Gastroesophageal sphincter (tissue), 4 donors: Measurements from ENCODE around the gene SLC17A9. TPM values are rescaled to one million over a fixed set of nuclear protein-coding genes. Genes with fewer than 3 reads are reported as not detected.
"Not testable (repeated sequence)": the region's sequence is repeated elsewhere in the genome, so short reads cannot be mapped to it uniquely, and the experiment has no call there.

Source experiments
- ATAC-seq: fragments of 150-250 bp; one replicate; pipeline ENCODE4 v1.9.1; 2016; ENCODE audit warnings: mild to moderate bottlenecking, moderate library complexity
- H3K27ac ChIP-seq, 4 donors: fragments of 200-600 bp; sonication (generic) in 3 of 4; 1 replicate in 3 of 4; 2 replicates in 1 of 4; pipeline ENCODE4 v1.5.1; 2016 to 2019
- H3K27me3 ChIP-seq: fragments of 200-600 bp; sonication (generic); one replicate; pipeline ENCODE4 v1.5.1; 2019
- H3K36me3 ChIP-seq, 2 donors: fragments of 200-600 bp; sonication (generic); one replicate each; pipeline ENCODE4 v1.5.1; 2019; ENCODE audit warnings: control low read depth in 1 of 2
- H3K4me1 ChIP-seq, 3 donors: fragments of 200-600 bp; sonication (generic); 1 replicate in 2 of 3; 2 replicates in 1 of 3; pipeline ENCODE4 v1.5.1; 2016 to 2019; ENCODE audit warnings: control low read depth in 2 of 3
- H3K4me3 ChIP-seq, 2 donors: fragments of 200-600 bp; sonication (generic); one replicate each; pipeline ENCODE4 v1.5.1; 2019; ENCODE audit warnings: mild to moderate bottlenecking in 1 of 2, moderate library complexity in 1 of 2
- H3K9me3 ChIP-seq, 3 donors: fragments of 200-600 bp; sonication (generic); one replicate each; pipeline ENCODE4 v1.5.1; 2017 to 2019; ENCODE audit warnings: control low read depth in 2 of 3
- CTCF ChIP-seq, 4 experiments: fragments of 200-600 bp in 2 of 4; fragments of 450-650 bp in 2 of 4; sonication (generic) in 1 of 4; IDR thresholded peaks; one replicate each; pipeline ENCODE4 v1.5.1; 2017 to 2019; ENCODE audit warnings: antibody characterized with exemption in 4 of 4, mild to moderate bottlenecking in 2 of 4, moderate library complexity in 2 of 4
- EP300 ChIP-seq: sonication (generic); formaldehyde crosslinking; IDR thresholded peaks from one replicate; pipeline ENCODE4 v1.6.1; 2017; ENCODE audit warnings: antibody characterized with exemption, mild to moderate bottlenecking
- POLR2A ChIP-seq, 2 donors: fragments of 450-650 bp; IDR thresholded peaks; one replicate each; pipeline ENCODE4 v1.6.1; 2017; ENCODE audit warnings: antibody characterized with exemption in 2 of 2, mild to moderate bottlenecking in 2 of 2, moderate library complexity in 1 of 2
- POLR2AphosphoS5 ChIP-seq: sonication (generic); formaldehyde crosslinking; IDR thresholded peaks from one replicate; pipeline ENCODE4 v1.6.1; 2017; ENCODE audit warnings: antibody characterized with exemption
- WGBS, 2 donors: methylation state at CpG; one replicate each; pipeline ENCODE4 v1.1.5; 2018; ENCODE audit warnings: low coverage in 1 of 2; 5-methylcytosine and 5-hydroxymethylcytosine counted together
- total RNA-seq, 4 donors: library from RNA; depleted of rRNA; stranded (reverse); fragments of >200 nt; gene quantifications; one replicate each; pipeline ENCODE4 v1.1.0, GENCODE V29; 2016

Gene SLC17A9
- total RNA-seq, 4 donors from 2014 or later, result 1.3 to 4.6 (median 2.8) TPM

- WGBS, 2 donors, result 53 to 69% methylated on average over 6 to 8 of the region's 10 CpGs
- peak overlapping the region in 1 of 4 donors; percentile 2 for H3K27ac ChIP-seq
- no peaks in the 10 kb centered on the region for H3K9me3 ChIP-seq
Measured at GRCh38 chr20:62920039-62920645, 32.4 kb upstream of the SLC17A9 start.

GRCh38 chr20:62921119-62921687, 31.3 kb upstream of the SLC17A9 start:
- H3K36me3 ChIP-seq, result no peaks in the 10 kb centered on the region
- H3K27me3 ChIP-seq, result no peaks in the 10 kb centered on the region
- no peak overlapping the region for H3K4me3 ChIP-seq
- TF ChIP-seq POLR2AphosphoS5 (no peak), POLR2A (IDR thresholded peaks at IDR 0.05) (no peak), CTCF (IDR thresholded peaks at IDR 0.05) (peak; percentile 40 to 68 (median 50)), EP300 (no peak)
- 33 to 48% methylated on average over 8 of the region's 8 CpGs for WGBS, 2 donors
- peak; percentile 51 for ATAC-seq
- no peaks in the 10 kb centered on the region for H3K9me3 ChIP-seq
- peaks cover 8 to 90% (median 76%) of the 10 kb centered on the region in 3 donors for H3K4me1 ChIP-seq
- peak overlapping the region in 2 of 4 donors; percentile 21 to 36 for H3K27ac ChIP-seq

More at GRCh38 chr20:62920039-62920645, 32.4 kb upstream of the SLC17A9 start:
- H3K27me3 ChIP-seq, result no peaks in the 10 kb centered on the region
- H3K4me1 ChIP-seq, result peaks cover 8 to 100% (median 80%) of the 10 kb centered on the region in 3 donors
- no peak for TF ChIP-seq CTCF (IDR thresholded peaks at IDR 0.05)
- no peak for TF ChIP-seq POLR2A (IDR thresholded peaks at IDR 0.05)
- TF ChIP-seq EP300, result no peak
- TF ChIP-seq POLR2AphosphoS5, result no peak
- H3K36me3 ChIP-seq, result no peaks in the 10 kb centered on the region
- ATAC-seq, result no peak
- no peak overlapping the region for H3K4me3 ChIP-seq

GRCh38 chr20:62922451-62922921, 30.0 kb upstream of the SLC17A9 start:
- Histone ChIP-seq H3K27me3 (no peaks in the 10 kb centered on the region), H3K9me3 (no peaks in the 10 kb centered on the region), H3K4me1 (peaks cover 8 to 87% (median 77%) of the 10 kb centered on the region in 3 donors), H3K27ac (peak overlapping the region in 3 of 4 donors; percentile 95 to 99 (median 95)), H3K4me3 (peak overlapping the region in 1 of 2 donors; percentile 4), H3K36me3 (no peaks in the 10 kb centered on the region)
- TF ChIP-seq EP300 (no peak), CTCF (IDR thresholded peaks at IDR 0.05) (no peak), POLR2A (IDR thresholded peaks at IDR 0.05) (no peak), POLR2AphosphoS5 (no peak)
- no peak for ATAC-seq
- 61 to 86% methylated on average over 4 to 10 of the region's 14 CpGs for WGBS, 2 donors

- Histone ChIP-seq H3K4me1 (peaks cover 2 to 87% (median 77%) of the 10 kb centered on the region in 3 donors), H3K4me3 (peak overlapping the region in 1 of 2 donors; percentile 4), H3K27ac (peak overlapping the region in 3 of 4 donors; percentile 95 to 99 (median 95))
- not testable (repeated sequence) for H3K9me3 ChIP-seq, H3K36me3 ChIP-seq, H3K27me3 ChIP-seq, ATAC-seq
- peak; percentile 25 for TF ChIP-seq POLR2AphosphoS5
- WGBS, 2 donors, result 59 to 60% methylated on average over 9 to 13 of the region's 17 CpGs
Measured at GRCh38 chr20:62923059-62923668, 29.3 kb upstream of the SLC17A9 start.

- H3K27ac ChIP-seq, result peak overlapping the region in 3 of 4 donors; percentile 95 to 99 (median 95)
- TF ChIP-seq EP300 (no peak), POLR2A (IDR thresholded peaks at IDR 0.05) (no peak), POLR2AphosphoS5 (no peak), CTCF (IDR thresholded peaks at IDR 0.05) (no peak)
- peak overlapping the region in 1 of 2 donors; percentile 97 for H3K4me3 ChIP-seq
- no peaks in the 10 kb centered on the region for H3K9me3 ChIP-seq
- H3K27me3 ChIP-seq, result no peaks in the 10 kb centered on the region
- no peaks in the 10 kb centered on the region for H3K36me3 ChIP-seq
- ATAC-seq, result no peak
- H3K4me1 ChIP-seq, result peaks cover under 1 to 87% (median 74%) of the 10 kb centered on the region in 3 donors
- WGBS, 2 donors, result 43 to 48% methylated on average over 6 to 7 of the region's 7 CpGs
Measured at GRCh38 chr20:62923669-62924441, 28.7 kb upstream of the SLC17A9 start.
